ENCODE measurements around the gene BICDL1. TPM values are rescaled to one million over a fixed set of nuclear protein-coding genes. Genes with fewer than 3 reads are reported as not detected.

The BICDL1 gene
- polyA plus RNA-seq, 4 donors = 1.4 to 39.9 (median 31.7) TPM

DNA sequence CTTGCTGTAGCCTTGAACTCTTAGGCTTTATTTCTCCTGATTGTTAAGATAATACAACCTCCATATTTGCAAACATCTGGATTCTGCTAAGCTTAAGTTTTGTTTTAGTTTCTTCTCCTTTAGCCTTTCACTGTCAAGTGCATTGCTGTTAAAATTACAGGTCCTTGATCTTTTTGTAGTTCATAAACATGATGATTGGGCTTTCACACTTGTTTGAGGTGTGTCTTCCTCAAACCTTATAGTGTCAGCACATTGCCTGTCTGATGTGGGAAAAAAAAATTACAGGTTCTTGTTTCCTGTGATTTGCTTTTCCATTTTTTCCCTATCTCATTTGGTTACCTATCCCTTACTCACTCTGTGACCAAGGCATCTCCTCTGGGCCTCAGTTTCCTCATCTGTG is 59.2 kb downstream of the BICDL1 start:
- no peak for DNase-seq (ENCODE audit: low read depth in 4 of 4, low spot score in 3 of 4)

DNA sequence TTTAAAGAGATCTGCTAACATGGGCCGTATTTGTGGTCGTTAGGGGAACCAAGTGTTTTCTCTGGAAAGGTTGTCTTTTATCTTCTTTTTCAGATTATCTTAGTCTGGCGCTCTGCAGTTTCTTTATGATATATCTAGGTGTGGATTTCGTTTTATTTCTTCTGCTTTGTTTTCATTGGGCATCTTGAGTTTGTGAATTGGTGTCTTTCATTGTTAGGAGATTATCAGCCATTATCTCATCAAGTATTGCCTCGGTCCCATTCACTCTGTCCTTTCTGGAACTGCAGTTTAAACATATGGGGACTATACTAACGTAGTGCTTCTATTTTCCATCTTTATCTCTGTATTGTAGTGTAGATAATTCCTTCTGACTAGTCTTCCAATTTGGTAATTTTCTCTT is 60.4 kb downstream of the BICDL1 start:
- DNase-seq (ENCODE audit: low read depth in 4 of 4, low spot score in 3 of 4) = no peak

DNA sequence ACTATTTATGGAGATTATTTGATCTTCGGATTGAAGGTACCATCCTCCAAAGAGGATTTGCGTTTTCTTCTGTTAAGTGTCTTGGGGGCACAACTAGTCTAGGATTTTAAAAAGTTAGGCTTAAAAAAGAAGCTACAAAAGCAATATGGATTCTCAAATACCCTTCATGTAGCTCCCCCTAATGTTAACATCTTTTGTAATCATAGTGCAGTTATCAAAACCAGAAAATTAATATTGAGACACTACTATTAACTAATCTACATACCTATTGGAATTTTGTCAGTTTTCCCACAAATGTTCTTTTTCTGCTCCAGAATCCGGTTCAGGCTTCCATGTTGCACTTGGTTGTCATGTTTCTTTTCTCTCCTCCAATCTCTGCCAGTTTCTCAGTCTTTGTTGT is 62.5 kb downstream of the BICDL1 start:
- DNase-seq (ENCODE audit: low read depth in 4 of 4, low spot score in 3 of 4) = no peak

DNA sequence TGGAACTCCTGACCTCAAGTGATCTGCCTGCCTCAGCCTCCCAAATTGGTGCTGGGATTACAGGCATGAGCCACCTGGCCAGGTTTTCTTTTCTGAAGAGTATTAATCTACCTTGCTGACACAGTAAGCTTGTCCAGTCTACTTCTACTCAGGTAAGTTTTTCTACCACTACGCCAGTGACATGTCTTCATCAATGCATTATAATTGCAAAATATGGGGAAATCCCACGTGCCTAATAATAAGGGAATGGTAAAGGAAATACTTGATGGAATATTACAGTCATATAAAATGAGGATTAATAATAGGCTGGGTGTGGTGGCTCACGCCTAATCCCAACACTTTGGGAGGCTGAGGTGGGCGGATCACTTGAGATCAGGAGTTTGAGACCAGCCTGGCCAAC is 65.3 kb downstream of the BICDL1 start:
- no peak for DNase-seq (ENCODE audit: low read depth in 4 of 4, low spot score in 3 of 4)

DNA sequence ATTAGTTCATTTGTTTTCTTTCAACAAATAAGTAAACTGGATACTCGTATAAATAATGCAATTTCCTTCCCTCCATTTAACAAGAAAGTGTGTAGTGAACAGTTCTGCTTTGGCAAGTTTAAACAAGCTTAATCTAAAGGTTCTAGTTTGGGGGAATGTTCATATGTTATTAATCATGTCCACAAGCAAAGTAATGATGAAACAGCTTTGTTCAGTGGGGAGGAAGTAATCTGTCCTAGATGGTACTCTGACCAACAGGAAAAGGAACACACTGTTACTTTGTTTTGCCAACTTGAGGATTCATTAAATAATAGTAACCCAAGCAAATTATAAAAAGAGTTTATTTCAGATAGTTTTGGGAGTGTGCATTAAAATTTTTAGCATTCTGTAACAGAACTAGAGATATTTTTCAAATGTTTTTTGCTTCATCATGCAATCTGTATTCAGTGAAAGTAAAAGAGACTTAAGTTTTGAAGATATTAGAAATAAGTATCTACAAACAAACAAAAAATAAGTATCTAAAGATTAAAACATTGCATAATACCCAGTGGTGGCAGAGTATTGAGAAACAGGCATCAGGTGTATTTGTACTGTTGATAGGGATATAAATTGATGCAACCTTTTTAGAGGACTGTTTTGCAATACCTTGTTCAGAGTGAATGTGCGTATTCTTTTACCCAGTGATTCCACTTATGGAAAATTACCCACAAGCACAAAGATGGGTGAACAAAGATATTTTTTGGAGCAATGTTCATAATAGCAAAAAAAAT is 66.4 kb downstream of the BICDL1 start:
- DNase-seq (ENCODE audit: low read depth in 4 of 4, low spot score in 3 of 4) = no peak

DNA sequence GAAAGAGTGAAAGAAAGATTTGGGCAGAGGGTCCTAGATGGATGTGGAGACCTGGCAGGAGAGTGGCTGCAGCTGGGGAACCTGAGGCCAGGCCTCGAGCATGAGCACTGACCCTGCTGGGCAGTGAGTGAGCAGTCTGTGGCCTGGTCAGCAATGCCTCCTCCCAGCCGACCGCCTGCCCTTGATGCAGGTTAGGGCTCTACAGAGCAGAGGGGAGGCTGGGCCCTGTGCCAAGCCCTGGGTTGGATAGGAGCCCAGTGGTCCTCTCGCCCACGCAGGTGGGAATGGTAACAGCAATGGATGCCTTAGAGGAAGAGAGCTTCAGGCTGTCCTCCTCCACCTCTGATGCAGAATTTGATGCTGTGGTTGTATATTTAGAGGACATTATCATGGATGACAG is 67.7 kb downstream of the BICDL1 start:
- DNase-seq (ENCODE audit: low read depth in 4 of 4, low spot score in 3 of 4) = no peak

DNA sequence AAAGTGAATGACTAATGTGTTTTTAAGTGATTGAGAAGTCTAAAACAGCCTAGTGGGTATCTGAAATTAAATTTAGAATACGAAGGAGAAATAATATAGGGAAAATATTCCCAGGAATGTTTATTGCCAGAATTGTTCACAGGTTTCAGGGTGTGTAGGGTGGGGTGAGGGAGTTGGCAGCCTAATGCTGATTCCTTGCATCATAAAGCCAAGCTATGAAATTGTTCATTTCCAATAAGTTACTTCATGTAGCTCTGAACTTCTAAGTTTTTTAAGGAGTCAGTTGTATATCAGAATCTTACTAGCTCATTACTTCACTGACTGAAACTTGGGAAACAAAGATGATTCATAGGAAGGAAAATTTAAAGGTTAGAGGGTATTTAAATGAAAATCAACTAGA is 71.2 kb downstream of the BICDL1 start:
- DNase-seq (ENCODE audit: low read depth in 4 of 4, low spot score in 3 of 4) = no peak

DNA sequence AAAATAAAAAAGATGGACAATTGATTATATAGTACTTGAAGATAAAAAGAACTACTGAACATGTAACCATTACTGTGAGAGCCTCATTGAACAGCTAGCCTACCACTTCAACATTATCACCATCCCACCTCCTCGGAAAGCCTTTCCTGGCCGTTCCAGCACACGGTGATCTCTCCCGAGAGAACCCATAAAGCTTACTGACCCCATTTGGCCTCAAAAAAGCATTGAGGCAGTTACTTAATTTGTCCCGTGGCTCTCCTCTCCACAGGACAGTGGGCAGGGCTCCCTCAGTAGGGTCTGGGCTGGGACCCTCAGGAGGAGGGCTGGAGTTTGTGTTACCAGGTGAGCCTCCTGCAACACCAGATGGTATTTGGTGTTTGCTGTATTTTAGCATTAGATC is 71.7 kb downstream of the BICDL1 start:
- DNase-seq (ENCODE audit: low read depth in 4 of 4, low spot score in 3 of 4) = no peak

DNA sequence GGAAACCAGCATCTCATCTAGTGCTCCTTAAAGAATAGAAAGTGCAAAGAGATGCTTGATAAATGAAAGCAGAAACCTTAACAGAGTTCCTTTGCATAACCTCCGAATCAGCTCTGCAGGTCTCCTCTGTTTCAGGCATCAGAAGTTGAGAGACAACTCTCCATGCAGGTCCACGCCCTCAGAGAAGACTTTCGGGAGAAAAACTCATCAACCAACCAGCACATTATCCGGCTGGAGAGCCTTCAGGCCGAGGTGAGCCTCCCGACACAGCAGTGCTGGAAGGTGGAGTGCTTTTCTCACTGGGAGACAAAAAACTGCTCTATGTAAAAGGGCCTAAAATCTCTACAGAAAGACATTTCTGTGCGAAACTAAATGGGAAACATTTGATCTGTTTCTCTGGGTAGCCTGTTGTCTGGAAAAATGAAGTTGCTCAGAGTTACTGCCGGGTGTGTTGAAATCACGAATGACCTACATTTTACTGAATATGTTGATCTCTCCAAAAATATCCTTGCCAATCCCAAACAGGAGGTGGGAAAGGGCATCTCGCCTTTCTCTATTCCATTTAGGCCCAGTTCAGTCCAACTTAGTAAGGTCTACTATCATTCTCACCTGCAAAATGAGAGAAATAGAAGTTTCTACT is 72.7 kb downstream of the BICDL1 start:
- no peak for DNase-seq (ENCODE audit: low read depth in 4 of 4, low spot score in 3 of 4)

DNA sequence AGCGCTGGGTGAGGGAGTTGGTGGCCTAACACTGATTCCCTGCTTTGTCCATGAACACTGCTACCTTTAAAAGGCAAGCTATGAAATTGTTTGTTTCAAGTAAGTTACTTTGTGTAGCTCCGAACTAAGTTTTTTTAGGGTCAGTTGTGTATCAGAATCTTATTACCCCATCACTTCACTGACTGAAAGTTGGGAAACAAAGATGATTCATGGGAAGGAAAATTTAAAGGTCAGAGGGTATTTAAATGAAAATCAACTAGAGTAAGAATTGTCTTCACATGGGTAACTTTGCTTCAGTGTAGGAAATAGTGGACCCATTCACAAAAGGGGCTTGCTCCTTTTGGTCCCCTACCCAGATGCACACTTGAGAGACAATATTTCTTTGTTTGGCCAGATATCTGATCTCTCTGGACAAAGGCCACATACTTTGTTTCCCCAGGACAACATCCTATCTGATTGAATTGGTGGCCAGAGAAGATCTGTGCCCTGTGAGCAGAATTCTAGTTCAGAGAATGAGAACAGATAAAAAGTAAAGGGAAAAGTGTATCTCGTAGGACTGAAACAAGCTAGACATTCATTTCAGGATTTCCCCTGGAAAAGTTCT is 74.0 kb downstream of the BICDL1 start:
- DNase-seq (ENCODE audit: low read depth in 4 of 4, low spot score in 3 of 4) = no peak

DNA sequence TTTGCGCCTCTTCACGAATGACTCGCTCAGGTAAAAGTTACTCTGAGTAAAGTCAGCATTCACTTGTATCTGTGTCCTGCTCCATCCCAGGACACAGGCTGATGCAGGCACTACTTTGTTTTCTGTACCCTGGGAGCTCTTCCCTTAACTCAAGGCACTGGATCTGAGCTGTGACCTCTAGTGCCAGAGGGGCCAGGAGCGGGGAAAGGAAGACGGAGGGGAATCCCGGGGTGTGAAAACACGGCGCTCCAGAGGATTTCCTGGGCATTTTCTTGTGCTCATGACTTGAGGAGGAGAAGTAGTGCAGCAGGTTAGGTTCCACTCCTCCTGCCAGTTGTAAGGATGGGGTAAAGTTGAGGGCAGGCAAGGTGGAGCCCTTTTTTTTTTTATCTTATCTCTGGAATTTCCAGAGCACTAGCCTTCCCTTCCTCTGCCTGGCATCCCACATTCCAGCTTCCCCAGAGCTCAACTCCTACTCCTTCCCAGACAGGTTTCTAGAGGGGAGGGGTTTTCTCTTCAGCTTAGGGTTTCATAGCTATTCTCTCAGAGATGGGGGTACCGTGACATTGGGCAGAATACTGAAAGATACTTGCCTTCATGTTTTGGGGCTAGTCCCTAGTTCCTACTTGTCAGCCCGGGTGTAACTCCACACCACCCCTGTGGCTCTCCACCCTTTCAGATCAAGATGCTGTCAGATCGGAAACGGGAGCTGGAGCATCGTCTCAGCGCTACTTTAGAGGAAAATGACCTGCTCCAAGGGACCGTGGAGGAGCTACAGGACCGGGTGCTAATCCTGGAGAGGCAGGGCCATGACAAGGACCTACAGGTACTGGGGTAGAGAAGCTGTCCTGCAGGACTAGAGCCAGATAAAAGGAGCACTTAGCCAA is 75.3 kb downstream of the BICDL1 start:
- DNase-seq (ENCODE audit: low read depth in 4 of 4, low spot score in 3 of 4) = no peak

DNA sequence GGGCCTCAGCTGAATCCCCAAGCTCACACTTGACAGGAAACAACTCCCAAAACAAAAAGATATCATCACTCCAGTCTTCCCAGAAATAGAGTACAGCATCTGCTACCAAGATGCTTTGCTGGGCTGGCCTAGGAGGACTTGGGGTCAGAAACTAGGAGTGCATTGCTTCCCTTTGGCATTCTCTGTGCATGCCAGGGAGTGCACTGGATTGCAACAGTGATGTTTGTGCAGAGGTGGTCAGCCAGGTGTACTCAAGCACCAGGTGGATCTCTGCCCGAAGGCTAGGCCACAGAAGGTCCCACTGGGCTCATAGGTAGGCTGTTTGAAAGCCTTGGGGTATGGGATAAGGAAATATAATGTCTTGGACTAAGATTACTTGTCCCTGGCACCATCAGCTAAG is 76.4 kb downstream of the BICDL1 start:
- DNase-seq (ENCODE audit: low read depth in 4 of 4, low spot score in 3 of 4) = no peak

DNA sequence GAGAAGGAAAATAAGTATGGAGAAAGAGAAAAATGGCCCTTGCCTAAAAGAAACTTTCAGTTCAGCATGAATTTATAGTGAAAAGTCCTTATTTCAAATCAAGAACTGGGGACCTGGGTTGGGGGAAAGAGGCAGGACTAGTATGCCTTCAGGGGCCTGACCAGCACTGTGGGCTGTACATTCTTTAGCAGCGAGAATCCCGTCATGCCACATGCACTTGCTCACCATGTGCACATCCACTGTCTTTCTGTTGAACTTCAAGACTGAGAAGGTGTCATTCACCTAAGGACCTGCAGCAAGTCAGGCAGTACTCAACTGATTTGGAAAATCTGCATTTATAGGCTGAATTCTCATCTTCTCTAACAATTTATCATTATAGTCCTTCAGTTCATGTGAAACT is 77.3 kb downstream of the BICDL1 start:
- no peak for DNase-seq (ENCODE audit: low read depth in 4 of 4, low spot score in 3 of 4)

DNA sequence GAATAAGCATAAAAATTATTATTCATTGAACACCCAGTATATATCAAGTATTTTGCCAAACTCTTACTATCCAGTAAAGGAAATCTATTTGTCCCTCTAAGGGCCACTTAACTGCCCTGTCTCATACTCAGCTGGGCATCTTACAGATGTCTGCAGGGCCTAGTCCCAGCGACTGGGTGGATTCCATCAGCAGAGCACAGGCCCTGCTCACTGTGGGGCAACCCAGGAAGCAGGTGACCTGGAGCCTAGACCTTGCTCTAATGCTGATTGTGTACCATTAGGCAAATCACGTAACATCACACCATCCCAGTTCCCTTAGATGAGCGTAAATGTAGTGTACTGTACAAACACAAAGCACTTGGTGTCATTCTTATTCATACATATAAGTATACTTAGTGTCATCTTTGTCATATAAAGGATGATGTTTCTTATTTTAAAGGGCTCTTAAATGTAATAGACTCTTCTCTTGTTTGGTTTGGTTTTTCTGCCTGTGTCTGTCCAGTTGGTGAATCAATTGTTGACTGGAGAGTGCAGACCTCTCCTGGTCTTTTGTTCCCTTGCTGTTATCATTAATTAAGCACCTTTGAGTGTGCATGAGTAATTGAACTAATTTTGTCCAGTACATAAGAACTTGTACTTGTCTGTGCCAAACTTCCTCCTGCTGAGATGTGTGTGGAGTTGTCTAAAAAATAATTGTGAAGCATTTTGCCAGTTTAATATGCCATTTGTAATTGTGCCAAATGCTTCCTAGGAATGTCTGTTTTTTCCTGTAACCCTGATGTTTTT is 78.2 kb downstream of the BICDL1 start:
- no peak for DNase-seq (ENCODE audit: low read depth in 4 of 4, low spot score in 3 of 4)

DNA sequence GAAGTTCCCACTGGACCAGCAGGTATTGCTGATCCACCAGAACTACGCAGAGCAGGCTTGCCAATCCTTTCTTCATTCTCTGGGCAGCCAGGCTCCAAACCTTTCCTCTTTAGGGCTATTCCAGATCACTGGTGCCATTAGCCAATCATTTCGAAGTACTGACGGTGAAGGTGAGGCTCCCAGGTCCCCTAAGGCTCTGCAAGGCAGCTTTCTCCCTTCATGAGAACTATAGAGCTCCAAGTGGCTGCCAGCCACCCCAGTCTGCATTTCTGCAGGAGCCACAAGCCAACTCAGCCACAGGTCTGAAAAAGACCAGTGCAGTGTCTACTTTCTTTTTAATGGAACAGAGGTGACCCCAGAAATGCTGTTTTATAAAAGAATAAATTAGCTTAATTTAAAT is 78.9 kb downstream of the BICDL1 start:
- DNase-seq (ENCODE audit: low read depth in 4 of 4, low spot score in 3 of 4) = no peak

DNA sequence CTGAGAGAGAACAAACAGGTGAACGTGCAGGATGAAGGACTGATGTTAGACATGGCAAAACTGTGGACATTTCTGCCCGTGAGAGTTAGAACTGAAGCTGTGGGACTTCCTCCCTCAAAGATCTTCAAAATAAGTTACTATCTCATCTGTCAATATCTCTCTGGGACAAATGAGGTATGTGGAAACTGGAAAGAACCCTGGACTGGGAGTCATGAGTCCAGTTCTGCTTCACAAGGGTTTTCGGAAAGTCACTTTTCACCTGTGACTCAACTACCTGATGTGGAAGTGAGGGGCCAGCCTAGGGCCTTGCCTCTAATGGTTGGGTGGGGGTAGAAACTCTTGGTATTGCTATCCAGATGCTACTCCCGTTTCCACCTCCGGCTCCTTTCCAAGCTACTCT is 80.2 kb downstream of the BICDL1 start:
- DNase-seq (ENCODE audit: low read depth in 4 of 4, low spot score in 3 of 4) = no peak

DNA sequence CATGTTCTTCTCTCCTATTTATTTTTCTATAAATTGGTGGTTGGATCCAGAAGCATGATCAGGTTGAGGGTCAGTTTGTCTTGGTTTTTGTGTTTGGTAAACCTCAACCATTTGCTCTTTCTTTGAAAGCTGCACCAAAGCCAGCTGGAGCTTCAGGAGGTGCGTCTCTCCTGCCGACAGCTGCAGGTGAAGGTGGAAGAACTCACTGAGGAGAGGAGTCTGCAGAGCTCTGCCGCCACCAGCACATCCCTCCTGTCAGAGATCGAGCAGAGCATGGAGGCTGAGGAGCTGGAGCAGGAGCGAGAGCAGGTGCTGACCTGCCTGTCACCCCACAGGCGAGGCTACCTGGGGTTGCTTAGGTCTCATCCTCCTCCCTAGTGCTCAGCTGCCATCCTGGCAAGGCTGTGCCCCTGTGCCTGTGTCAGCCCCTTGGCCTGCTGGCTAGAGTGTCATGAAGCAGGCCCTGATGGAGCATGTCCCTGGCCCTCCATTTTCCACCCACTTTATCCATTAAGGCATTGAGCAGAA is 82.5 kb downstream of the BICDL1 start:
- DNase-seq (ENCODE audit: low read depth in 4 of 4, low spot score in 3 of 4) = no peak

DNA sequence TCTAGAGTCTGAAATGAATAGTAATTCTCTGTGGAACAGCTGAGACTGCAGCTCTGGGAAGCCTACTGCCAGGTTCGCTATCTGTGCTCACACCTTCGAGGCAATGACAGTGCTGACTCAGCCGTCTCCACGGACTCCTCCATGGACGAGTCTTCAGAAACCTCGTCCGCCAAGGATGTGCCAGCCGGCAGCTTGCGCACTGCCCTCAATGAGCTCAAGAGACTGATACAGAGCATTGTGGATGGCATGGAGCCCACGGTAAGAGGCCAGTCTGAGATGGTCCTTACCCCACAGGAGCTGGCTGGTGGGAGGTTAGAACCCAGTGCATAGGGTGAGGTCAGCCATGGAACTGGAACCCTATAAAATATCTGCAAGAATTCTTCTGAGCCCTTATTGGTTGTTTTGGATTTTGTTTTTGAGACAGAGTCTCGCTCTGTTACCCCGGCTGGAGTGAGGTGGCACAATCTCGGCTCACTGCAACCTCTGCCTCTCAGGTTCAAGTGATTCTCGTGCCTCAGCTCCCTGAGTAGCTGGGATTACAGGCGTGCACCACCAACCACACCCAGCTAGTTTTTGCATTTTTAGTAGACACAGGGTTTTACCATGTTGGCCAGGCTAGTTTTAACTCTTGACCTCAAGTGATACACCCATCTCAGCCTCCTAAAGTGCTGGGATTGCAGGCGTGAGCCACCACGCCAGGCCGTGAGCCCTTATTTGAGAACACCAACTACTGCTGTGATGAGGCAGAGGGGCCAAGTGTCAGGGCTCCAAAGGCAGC is 83.6 kb downstream of the BICDL1 start:
- DNase-seq (ENCODE audit: low read depth in 4 of 4, low spot score in 3 of 4) = no peak

DNA sequence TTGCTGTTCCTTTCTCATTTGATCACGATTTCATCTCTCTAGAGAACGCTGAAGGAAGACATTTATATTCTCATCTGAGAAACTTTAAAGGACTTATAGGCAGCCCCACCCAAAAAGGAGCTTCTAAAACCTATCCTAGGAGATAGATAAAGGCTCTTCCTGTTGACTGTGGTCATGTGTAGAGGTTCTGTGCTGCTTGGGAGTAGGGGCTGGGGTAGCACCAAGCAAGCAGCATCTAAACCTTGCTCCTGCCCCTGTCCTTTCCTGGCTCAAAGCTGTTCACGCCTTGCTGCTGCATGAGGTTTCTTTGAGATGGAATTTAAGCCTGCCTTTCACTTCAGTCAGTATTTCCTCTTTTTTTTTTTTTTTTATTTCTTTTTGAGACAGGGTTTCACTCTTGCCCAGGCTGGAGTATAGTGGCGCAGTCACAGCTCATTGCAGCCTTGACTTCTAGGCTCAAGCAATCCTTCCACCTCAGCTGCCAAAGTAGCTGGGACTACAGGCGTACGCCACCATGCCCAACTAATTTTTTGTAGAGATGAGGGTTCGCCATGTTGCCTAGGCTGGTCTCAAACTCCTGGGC is 86.1 kb downstream of the BICDL1 start:
- DNase-seq (ENCODE audit: low read depth in 4 of 4, low spot score in 3 of 4) = no peak
